EL (cell line): ENCODE measurements around the gene TMEM97.
"Not testable (repeated sequence)": the region's sequence is repeated elsewhere in the genome, so short reads cannot be mapped to it uniquely, and the experiment has no call there.

ENCODE experiments used
- DNase-seq: peaks from one replicate; pipeline ENCODE4 v3.0.0-alpha.2; 2016

TMEM97 gene

DNA sequence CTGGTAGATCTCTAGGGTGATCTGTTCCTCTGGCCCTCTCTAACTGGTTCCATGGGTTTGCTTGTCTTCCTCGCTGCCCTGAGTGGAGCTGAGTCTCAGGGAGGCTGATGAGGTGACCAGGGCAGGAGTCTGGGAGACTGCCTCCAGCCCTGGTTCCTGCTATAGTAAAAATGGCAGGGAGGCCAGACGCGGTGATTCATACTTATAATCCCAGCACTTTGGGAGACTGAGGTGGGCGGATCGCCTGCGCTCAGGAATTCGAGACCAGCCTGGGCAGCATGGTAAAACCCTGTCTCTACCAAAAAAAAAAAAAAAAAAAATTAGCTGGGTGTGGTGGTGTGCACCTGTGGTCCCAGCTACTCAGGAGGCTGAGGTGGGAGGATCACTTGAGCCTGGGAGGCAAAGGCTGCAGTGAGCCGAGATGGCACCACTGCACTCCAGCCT is 19.8 kb downstream of the TMEM97 start:
- DNase-seq: not testable (repeated sequence)

DNA sequence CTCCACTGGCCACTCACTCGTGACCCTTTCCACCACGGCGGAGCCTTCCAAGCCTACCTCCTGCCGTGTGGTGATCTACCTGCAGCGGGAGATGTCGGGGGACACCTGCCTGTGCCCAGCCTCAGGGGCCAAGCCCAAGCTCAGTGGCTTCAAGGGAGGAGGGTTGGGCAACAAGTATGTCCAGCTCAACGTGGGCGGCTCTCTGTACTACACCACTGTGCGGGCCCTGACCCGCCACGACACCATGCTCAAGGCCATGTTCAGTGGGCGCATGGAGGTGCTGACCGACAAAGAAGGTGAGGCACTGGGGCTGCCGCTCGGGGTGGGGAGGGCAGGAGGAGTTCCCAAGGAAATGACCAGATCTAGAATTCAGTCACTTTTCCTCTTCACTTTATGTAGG is 20.4 kb downstream of the TMEM97 start:
- no peak for DNase-seq

DNA sequence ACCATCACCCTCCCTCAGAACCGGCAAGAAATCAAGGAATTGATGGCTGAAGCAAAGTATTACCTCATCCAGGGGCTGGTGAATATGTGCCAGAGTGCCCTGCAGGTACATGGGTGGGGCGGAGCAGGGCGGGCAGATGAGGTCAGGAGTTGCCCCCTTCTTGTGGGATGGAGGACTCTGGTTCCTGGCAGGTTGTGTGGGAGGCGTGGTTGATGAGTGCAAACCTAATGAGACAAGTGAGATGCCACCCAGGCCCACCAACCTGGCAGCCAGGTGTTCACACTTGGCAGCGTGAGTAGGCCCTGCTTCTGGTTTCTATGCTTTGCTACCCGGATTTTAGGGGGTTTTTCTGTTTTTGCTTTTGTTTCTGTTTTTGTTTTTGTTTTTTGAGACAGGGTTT is 21.4 kb downstream of the TMEM97 start:
- DNase-seq: no peak

DNA sequence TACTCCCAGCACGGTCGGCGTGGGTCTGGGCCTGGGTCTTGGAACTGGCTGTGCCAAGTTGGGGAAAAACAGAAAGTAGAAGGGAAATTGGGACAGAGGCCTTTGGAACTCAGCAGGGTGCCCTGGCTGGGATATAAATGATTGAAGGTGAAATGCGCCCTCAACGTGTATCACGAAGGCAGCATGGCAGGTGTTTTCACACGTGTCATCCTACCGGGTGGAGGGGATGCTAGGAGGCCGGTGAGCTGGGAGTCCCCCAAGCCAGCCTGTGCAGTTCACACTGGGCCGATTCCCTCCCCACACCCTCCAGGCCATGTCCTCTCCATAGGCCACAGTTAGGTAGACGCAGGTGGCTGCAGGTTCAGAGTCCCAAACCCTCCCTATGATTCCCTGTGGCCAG is 22.5 kb downstream of the TMEM97 start:
- no peak for DNase-seq

DNA sequence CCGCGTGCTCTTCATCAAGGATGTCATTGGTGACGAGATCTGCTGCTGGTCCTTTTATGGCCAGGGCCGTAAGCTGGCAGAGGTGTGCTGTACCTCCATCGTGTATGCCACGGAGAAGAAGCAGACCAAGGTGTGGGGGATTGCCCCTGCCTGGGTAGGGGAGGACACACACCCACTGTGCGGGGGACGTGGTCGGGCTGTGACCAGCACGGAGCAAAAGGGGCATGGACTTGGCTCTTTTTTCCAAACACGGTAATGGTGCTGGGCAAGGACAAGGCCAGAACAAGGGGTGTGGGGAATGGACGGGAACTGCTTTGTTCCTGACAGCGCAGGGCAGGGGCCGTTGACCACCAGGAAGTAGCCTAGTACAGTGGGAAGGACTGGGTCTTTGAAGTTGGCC is 23.3 kb downstream of the TMEM97 start:
- DNase-seq: no peak

DNA sequence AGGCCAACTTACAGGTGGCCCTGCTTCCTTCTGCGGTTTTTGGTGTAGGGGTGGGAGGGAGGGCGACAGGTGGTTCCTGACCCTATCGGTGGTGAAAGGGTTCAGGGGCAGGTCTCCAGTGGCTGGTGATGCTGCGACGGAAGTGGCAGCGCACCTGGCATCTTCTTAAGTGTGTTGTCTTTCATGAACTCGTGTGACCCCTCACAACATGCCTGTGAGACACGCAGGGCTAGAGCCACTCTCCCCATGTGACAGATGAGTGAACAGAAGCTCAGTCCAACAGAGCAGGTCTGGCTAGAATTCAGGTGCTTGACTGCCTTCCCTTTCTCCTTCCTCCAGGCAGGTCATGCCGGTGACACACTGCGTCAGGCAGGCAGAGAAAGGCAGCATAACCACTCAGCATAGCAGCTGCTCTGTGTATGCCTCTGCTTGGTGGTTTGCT is 24.5 kb downstream of the TMEM97 start:
- no peak for DNase-seq

DNA sequence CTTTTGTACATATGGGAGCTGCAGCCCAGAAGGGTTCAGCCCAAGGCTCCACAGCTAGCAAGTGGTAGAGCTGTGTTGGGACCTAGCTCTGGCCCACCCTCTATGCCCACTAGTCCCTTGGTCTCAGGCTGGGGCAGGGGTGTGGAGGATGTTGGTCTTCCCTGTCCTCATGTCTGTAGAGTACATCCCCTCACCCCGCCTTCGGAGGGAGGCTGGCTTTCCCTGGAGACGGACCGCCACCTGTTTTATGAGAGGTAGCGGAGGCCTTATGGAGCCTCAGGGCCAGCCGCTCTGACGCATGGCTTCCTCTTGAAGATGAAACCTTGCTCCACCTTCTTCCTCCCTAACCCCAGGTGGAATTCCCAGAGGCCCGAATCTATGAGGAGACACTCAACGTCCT is 25.0 kb downstream of the TMEM97 start:
- DNase-seq: no peak

DNA sequence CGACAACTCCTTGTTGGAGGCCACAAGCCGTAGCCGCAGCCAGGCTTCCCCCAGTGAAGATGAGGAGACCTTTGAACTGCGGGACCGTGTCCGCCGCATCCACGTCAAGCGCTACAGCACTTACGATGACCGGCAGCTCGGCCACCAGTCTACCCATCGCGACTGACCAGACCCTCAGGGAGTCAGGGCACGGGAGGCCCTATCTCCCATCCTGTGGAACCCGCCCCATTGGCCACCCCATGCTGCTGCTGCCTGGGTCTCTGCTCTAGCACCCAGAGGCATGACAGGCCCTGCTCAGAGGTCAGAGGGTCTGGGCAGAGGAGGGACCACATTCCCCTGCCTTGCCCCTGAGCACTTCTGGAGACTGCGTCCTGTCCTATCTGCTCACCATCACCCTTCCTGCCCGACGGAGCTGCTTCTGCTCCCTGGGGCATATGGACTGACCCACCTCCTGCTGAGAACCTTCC is 25.5 kb downstream of the TMEM97 start:
- no peak for DNase-seq

DNA sequence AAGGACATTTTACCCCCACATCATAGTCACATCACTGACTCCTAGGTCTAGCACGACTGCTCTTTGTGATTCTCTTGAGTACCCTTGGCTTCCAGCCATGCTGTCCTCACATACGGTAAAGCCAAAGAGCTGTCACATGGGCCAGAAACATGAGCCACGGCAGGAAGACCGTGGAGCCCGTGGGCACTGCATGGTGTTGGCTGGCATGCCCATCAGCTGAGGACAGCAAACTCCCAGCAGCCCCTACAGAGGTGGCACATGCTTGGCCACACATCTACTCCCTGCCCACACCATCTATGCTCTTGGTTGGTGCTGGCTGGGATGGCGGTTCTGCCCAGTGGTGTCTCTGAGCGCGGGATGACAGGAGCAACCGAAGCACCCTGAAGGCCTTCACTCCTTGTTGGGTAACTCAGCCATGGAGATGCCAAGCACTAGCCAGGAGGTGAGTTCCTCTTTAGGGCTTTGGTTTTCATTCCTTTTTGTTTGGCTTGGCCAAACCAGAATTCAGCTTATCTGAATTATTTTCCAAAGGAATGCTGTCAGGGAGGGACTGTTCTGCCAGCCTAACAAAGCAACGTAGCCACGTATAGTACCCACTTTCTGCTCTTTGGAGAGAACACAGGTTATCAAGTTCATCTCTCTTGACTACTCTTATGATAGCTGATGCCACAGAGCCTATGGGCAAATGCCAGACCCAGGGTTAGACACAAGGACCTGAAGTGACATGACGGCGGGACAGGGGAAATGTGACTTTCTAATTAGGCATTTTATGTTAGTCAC is 26.6 kb downstream of the TMEM97 start:
- DNase-seq: no peak

DNA sequence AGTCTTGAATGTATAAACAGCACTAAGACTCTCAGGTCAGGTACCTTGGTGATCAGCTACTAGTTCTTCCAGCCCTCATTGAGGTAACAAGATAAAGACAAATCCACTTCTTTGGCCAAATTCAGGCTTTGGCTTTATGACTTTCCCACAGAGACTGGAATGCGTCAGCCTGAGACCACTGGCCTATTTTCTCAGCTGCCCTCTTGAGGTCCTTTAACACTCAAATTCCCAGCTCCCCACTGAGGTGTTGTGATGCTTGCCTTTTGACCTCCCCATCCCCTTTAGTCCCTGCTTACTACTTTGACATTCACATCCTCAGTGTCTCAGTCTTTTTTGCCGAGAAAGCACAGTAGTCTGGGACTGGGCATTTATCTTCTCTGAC is 27.2 kb downstream of the TMEM97 start:
- no peak for DNase-seq

DNA sequence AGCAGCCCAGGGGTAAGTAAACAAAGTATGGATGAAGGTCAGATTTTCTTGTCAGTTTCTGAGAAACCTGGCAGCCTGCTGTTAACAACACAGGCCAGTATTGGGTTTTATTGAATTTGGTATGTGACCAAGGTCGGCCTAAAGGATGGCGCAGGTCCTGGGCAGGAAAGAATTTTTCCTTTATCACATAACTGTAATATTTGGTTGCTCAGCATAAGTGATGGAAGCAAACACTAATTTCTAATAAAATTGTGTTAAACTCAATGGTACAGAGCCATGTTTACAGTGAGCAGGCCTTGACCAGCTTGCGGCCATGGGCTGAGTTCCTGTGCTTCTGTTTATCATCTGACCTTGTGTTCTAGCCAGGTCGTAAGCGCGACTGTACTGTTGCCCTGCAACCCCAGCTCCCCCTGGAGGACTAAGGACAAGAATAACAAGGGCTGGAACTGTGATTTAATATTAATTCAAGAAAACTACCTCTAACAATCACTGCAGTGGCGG is 27.8 kb downstream of the TMEM97 start:
- DNase-seq: no peak

DNA sequence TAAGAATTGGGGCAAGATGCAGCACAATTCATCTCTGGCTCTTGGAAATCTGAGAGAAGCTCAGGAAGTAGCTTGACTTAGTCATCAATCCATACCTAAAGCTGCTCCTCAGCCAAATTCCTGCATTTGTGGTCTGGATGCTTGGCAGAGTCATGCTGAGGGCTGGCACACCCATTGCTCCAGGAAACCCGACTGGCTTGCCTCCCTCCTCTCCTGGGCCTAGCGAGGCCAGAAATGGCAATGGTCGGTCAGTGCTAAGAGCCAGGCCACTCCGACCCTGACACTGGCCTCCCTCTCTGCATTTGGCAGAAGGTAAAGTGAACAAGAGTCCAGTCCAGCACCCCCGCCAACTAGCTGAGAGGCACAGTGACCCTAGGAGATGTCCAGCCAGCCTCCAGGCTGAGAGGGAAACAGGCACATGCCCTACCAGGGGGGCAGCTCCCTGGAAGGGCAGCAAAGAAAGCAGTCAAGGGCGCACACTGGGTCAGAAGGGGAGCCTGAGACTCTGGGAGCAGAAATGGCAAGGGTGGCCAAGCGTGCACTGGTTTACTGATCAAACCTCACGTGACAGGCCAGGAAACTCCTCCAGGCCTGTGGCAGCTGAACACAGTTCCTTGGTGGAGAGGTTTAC is 28.4 kb downstream of the TMEM97 start:
- peak; percentile 95 for DNase-seq

DNA sequence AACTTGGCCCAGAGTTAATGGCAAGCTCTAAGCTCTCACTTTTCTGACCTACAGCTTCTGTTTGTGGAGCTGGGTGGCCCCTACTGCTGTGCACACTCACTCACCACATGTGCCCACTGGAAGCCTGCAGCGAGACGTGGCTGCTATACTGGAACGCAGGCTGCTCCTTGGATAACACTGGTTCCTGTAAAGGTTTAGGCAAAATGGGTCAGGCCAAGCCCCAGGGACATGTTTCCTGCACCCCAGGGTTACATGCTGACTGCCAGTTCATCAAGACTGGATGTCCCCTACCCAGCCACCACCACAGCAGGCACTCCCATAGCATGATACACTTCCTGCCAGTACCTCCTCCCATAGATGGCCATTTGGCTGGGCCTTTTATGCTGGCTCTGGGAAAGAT is 30.0 kb downstream of the TMEM97 start:
- no peak for DNase-seq

DNA sequence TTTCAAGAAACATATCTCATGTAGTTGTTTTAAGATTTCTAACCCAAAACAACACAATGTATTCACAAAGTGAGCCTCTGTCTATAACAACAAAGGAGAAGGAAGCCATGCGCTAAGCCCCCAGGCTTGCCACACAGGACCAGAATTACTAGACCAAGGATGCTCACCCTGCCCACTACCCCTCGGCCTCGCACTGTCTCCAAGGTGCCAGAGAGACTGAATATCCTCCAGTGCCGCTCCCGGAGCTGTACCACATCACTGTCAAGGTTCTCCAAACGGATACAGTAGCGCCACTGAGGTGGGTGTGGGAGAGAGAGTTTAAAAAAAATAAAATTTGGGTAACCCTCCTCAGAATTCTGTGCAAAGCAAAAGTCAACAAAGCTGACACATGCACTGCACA is 31.3 kb downstream of the TMEM97 start:
- no peak for DNase-seq

DNA sequence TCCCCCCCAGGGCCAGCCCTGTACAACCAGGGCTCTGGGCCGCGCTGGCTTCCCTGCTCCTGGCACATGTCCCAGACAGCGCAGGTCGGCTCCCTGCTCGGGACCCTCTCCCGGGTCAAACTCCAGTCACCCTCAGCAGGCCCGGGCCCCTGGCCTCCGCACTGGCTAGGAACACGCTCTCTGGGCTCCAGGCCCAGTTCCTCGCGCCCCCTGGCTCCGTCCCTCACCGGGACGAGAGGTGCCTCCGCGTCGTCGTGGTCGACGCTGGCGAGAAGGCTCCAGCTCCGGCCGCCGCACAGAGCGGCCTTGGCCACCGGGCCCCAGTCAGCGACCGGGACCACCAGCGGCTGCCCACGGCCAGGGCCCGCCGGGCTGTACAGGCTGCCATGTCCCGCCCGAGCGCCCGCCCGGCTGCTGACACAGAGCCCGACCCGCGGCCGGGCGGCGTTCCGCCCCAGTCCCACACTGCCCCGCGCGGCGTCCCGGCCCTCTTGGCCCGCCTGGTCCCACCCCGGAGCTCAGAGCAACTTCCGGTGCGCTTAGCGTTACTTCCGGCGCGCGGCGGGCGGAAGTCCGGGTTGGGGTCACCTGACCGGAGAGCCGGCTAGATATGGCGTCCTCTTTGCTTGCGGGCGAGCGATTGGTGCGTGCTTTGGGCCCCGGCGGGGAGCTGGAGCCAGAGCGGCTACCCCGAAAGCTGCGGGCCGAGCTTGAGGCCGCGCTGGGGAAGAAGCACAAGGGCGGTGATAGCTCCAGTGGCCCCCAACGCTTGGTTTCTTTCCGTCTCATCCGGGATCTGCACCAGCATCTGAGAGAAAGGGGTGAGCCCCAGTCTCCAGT is 38.3 kb downstream of the TMEM97 start, which contains the start of gene POLDIP2:
Gene POLDIP2 (minus strand): TSS at position 467 of the 840 bp plus-strand sequence. CDS start 79 bp downstream, at position 388.
- peak; percentile 94 for DNase-seq

DNA sequence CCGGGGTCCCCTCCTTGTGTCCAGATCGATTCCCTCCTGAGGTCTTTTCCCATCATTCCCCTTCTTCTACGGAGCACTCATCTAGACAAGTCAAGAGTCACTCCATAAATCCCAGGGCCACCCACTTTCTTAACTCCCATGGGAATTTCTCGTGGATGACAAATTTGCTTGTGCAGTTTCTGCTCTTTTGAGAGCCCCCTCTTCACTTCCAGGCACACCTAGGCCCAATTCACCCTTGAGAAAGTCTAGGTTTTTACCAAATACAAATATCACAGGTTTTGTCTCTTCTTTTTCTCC is 38.8 kb downstream of the TMEM97 start:
- DNase-seq: no peak

DNA sequence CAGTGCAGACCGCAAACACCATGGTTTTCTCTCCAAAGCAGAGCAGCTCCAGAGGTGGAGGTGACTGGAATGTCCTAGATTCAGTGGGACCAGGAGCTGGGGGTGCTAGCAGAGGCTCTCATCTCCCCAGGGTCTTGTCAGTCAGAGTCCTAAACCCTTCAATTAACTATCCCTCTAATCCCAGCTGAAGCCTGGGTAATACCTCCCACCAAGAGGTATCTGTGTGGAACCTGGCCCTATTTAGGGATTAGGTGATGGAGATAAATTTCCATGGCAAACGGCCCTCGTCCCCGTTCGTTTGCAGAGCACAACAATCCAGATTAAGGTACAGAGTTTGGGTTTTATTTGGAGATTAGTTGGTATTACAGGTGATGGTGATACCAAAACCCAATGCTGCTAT is 44.2 kb downstream of the TMEM97 start:
- no peak for DNase-seq

DNA sequence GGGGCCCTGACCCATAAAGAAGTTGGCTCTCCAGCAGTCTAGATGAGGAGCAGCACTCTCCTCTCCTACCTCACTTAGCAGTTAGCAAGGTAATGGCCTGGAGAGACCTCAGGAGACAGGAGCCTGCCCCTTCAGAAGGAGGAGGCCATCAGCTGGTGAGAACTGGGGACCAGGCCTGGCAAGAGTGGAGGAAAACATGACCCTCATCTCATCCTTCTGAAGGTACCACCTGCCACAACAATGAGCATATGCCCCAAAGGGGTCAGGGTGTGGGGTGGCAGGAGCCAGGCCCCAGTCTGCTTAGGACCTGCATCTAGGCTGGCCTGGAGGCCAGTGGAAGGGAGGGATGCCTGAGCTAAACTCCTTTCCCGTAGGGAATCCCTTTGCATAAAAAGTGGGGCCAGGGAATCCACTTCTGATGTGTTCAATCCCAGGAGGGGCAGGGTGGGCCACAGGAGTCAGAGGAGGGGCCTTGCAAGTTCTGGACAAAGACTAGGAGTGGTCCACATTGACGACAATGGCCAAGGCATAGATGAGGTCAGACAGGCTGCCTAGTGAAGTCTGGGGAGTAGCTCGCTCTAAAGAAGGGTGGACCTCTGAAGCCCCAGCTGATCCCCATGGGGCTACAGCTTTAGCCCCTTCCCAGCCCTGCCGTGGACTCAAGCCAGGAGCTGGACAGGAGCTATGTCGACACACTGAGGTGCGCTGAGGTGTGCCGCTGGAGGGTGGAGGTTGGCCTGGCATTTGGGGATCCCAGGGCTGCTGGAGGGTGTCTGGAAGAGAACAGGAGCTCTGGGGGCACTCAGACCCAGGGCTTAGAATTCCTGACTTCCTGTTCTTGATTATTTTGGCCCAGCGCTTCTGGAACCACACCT is 45.0 kb downstream of the TMEM97 start:
- no peak for DNase-seq

DNA sequence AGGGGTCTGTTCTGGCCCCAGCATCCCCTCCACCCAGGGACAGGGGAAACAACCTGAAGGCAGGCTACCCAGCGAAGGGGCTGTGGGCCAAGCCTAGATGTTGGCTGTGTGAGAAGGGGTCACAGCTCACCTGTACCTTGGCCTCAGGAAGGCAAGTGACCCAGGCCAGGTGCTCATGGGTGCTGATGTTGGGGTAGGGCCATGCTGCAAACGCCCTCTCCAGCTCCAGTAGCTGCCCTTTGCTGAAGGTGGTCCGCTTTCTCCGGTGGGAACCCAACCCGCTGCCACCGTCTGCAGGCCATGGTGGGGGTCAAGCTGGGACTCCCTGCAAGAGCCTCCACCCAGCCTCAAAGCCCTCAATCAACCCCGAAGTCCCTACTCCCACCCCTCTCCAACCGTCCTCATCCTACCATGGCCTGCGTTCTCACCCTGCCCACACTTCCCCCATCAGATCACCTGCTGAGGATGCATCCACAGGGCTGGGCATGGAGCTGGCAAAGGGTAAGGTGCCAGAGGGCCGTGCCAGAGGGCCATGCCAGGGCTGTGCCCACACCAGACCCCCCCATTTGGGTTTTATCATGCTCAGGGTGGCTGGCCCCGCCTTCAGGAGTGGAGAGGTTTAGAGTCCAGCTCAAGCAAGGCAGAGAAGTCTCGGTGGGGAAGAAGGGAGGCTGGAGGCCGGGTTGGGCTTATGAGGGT is 45.8 kb downstream of the TMEM97 start, which contains the start of gene SEBOX:
Gene SEBOX (minus strand): TSS at position 535 of the 699 bp plus-strand sequence. CDS start 48 bp downstream, at position 487.
- no peak for DNase-seq

DNA sequence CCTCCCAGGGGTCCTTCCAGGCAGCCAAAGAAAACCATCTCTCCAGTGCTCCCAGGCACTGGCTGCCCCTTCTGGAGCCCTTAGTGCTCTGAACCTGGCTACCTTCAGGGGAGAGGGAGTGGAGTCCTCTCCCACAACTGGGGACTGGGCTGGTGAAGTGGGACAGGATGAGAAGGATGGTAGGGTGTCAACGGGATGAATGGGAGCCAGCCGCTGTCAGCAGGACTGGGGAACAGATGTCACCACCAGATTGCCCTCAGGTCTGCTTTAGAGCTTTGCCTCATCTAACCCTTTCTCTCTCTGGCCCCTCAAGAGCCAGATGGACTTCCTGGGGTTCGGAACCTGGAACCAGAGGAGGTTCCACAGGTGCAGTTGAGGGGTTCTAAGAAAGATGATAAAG is 46.5 kb downstream of the TMEM97 start:
- DNase-seq: no peak

DNA sequence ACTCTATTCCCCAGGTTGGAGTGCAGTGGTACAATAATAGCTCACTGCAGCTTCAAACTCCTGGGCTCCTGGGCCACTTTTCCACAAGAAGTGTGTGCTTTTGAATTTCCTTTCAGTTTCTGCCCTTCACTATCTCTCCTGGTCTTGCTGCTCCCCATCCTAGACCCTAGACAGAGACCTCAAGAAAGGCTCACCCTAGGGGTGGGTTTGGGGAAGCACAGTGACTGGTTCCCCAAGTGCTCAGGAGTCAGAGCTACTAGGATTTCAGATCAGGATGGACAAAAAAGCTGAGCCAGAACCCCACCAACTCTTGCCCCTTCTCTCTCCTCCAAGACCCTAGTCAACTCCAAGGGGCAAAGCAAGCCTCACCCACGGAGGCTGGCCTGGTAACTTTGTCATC is 47.6 kb downstream of the TMEM97 start:
- no peak for DNase-seq
